AG04450 (cell line): Measurements from ENCODE around the gene IDUA. TPM values are rescaled to one million over a fixed set of nuclear protein-coding genes. Genes with fewer than 3 reads are reported as not detected.

Experiments
- CTCF ChIA-PET: fragments of 300-600, 350-600 bp; formaldehyde crosslinking; extraction: SDS; loops from one replicate; lab custom pipeline; 2022; ENCODE audit warnings: antibody characterized with exemption, inconsistent platforms; lab: Charles Lee
- POLR2A ChIA-PET: fragments of 350-600 bp; formaldehyde crosslinking; extraction: SDS; loops from one replicate; lab custom pipeline; 2021; ENCODE audit warnings: antibody characterized with exemption, inconsistent platforms; lab: Yijun Ruan, JAX
- DNase-seq: peaks from one replicate; pipeline ENCODE4 v3.0.0-alpha.2; 2011; ENCODE audit warnings: low read depth, low spot score
- H3K27ac ChIP-seq: one replicate; pipeline ENCODE4 v1.5.1; 2012; ENCODE audit warnings: low read depth, low read length, control low read depth
- H3K27me3 ChIP-seq: one replicate; pipeline ENCODE4 v1.6.0; 2012; ENCODE audit warnings: low read length; ENCODE audit not compliant: control insufficient read depth, insufficient read depth
- H3K4me3 ChIP-seq: 2 replicates; pipeline ENCODE4 v1.5.1; 2011; ENCODE audit warnings: mild to moderate bottlenecking, low read depth, low read length, control low read depth
- H3K9me3 ChIP-seq: 2 replicates; pipeline ENCODE4 v1.5.1; 2012; ENCODE audit warnings: low read length; ENCODE audit not compliant: control insufficient read depth, insufficient read depth
- CTCF ChIP-seq: IDR thresholded peaks from 2 replicates; pipeline ENCODE4 v1.5.1; 2011; ENCODE audit warnings: low read depth, low read length, control low read depth, inconsistent platforms
- polyA plus RNA-seq: library from polyadenylated mRNA; depleted of rRNA; stranded (reverse); fragments of >200 nt; gene quantifications from 2 replicates; pipeline ENCODE4 v1.2.3, GENCODE V29; 2011

Gene IDUA
- polyA plus RNA-seq, 1 experiment, result 3.9 TPM

- no peak for DNase-seq
- Histone ChIP-seq H3K4me3 (no peak overlapping the region), H3K9me3 (no peaks in the 10 kb centered on the region; the same call in 1 of the 2 replicates), H3K27ac (no peak overlapping the region), H3K27me3 (no peaks in the 10 kb centered on the region)
- ChIA-PET POLR2A (no interaction called here), CTCF (no interaction called here)
- no peak for TF ChIP-seq CTCF
Observed at GRCh38 chr4:1035510-1035909, 48.7 kb downstream of the IDUA start.

GRCh38 chr4:1036095-1036494 lies 49.3 kb downstream of the IDUA start:
- no peak for TF ChIP-seq CTCF
- no peak overlapping the region for H3K4me3 ChIP-seq
- H3K9me3 ChIP-seq, result no peaks in the 10 kb centered on the region; the same call in 1 of the 2 replicates
- DNase-seq, result no peak
- no peak overlapping the region for H3K27ac ChIP-seq
- ChIA-PET CTCF (no interaction called here), POLR2A (no interaction called here)
- H3K27me3 ChIP-seq, result no peaks in the 10 kb centered on the region

GRCh38 chr4:1036976-1037810 lies 50.3 kb downstream of the IDUA start:
- H3K27me3 ChIP-seq, result no peaks in the 10 kb centered on the region
- H3K4me3 ChIP-seq, result no peak overlapping the region
- CTCF ChIA-PET, result no interaction called here
- H3K9me3 ChIP-seq, result no peaks in the 10 kb centered on the region; the same call in 1 of the 2 replicates
- no peak overlapping the region for H3K27ac ChIP-seq
- no peak for DNase-seq
- no peak for TF ChIP-seq CTCF
- POLR2A ChIA-PET, result no interaction called here

DNA sequence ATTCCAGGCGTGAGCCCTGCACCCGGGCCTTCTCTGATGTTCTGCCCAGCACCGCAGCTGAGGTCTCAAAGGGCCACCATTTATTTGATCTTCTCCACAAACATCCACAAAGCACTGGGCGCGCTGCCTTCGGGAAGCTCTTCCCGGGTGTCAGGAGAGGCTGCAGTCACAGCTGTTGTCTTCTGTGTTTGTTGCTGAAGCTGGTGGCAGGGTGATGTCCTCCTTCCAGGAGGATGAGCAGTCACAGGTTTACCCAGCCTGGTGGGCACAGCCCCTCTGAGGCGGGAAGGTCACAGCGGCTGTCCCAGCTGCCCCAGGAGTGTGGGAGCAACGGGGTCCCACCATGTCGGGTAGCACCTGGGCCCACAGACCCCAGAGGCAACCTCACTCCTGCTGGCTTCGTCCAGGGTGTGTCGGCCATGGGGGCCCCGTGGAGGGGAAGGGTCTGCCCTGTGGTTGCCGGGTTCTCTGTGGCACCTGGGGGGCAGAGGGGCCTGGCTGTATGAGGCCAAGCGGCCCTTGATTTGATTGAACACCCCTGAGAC lies 52.2 kb downstream of the IDUA start:
- Histone ChIP-seq H3K27me3 (no peaks in the 10 kb centered on the region), H3K27ac (no peak overlapping the region), H3K9me3 (no peaks in the 10 kb centered on the region; the same call in 1 of the 2 replicates), H3K4me3 (no peak overlapping the region)
- ChIA-PET POLR2A (interaction anchor here (0.6 kb wide), 1 partner anchor 455 kb away, joined by 5 read pairs; no protein-coding TSS in a partner anchor), CTCF (no interaction called here)
- no peak for DNase-seq
- no peak for TF ChIP-seq CTCF
